ENCODE data around the gene FOXB2. TPM values are rescaled to one million over a fixed set of nuclear protein-coding genes. Genes with fewer than 3 reads are reported as not detected.

Gene FOXB2
- total RNA-seq, 2 experiments from 2014 or later, result not detected

GRCh38 chr9:77021922-77022782 is 2.7 kb downstream of the FOXB2 start:
- H2AFZ ChIP-seq (ENCODE audit: low read length), result no peak overlapping the region
- POLR2A ChIA-PET, result no interaction called here
- BruUV-seq (replicated peaks), result no TSS peak

GRCh38 chr9:77022783-77023440 is 3.5 kb downstream of the FOXB2 start:
- Histone ChIP-seq H4K20me1 (ENCODE audit: insufficient read depth, low read length) (no peaks in the 10 kb centered on the region), H3K4me3 (ENCODE audit: low read depth, low read length, poor library complexity, severe bottlenecking) (no peak overlapping the region), H2AFZ (ENCODE audit: low read length) (no peak overlapping the region), H3K4me2 (ENCODE audit: low read length) (no peak overlapping the region), H3K9me2 (ENCODE audit: insufficient read depth, low read length) (no peaks in the 10 kb centered on the region), H3K36me3 (ENCODE audit: insufficient read depth, low read length) (no peaks in the 10 kb centered on the region), H3K9me3 (ENCODE audit: low read length) (no peaks in the 10 kb centered on the region), H3K79me2 (ENCODE audit: insufficient read depth, low read depth, low read length) (no peaks in the 10 kb centered on the region), H3K4me1 (ENCODE audit: insufficient read depth, low read length, poor library complexity, severe bottlenecking) (no peaks in the 10 kb centered on the region), H3K27ac (ENCODE audit: low read depth, low read length, poor library complexity, severe bottlenecking) (no peak overlapping the region)
- TF ChIP-seq EZH2phosphoT487 (IDR thresholded peaks at IDR 0.05; ENCODE audit: borderline replicate concordance, low read depth, low read length) (no peak), CTCF (conservative IDR thresholded peaks at IDR 0.05; ENCODE audit: low read length) (no peak)
- POLR2A ChIA-PET, result no interaction called here
- no TSS peak for BruUV-seq (replicated peaks)
- CTCF ChIA-PET (ENCODE audit: unreplicated experiment), result no interaction called here
- DNase-seq (ENCODE audit: low spot score), result no peak
- intact Hi-C loops (cut with micrococcal nuclease; ENCODE audit: unreplicated experiment), result no loop called here

More at GRCh38 chr9:77021922-77022782, 2.7 kb downstream of the FOXB2 start:
- H3K36me3 ChIP-seq (ENCODE audit: insufficient read depth, low read length), result no peaks in the 10 kb centered on the region
- H3K79me2 ChIP-seq (ENCODE audit: insufficient read depth, low read depth, low read length), result no peaks in the 10 kb centered on the region
- CTCF ChIA-PET (ENCODE audit: unreplicated experiment), result no interaction called here
- no peak overlapping the region for H3K27ac ChIP-seq (ENCODE audit: low read depth, low read length, poor library complexity, severe bottlenecking)
- no peaks in the 10 kb centered on the region for H3K9me2 ChIP-seq (ENCODE audit: insufficient read depth, low read length)
- TF ChIP-seq CTCF (conservative IDR thresholded peaks at IDR 0.05; ENCODE audit: low read length), result no peak
- TF ChIP-seq EZH2phosphoT487 (IDR thresholded peaks at IDR 0.05; ENCODE audit: borderline replicate concordance, low read depth, low read length), result no peak
- no peak overlapping the region for H3K4me2 ChIP-seq (ENCODE audit: low read length)
- H3K9me3 ChIP-seq (ENCODE audit: low read length), result no peaks in the 10 kb centered on the region
- H3K4me1 ChIP-seq (ENCODE audit: insufficient read depth, low read length, poor library complexity, severe bottlenecking), result no peaks in the 10 kb centered on the region
- intact Hi-C loops (cut with micrococcal nuclease; ENCODE audit: unreplicated experiment), result no loop called here
- no peak for DNase-seq (ENCODE audit: low spot score)
- no peak overlapping the region for H3K4me3 ChIP-seq (ENCODE audit: low read depth, low read length, poor library complexity, severe bottlenecking)
- H4K20me1 ChIP-seq (ENCODE audit: insufficient read depth, low read length), result no peaks in the 10 kb centered on the region

- H3K9me3 ChIP-seq (ENCODE audit: low read length), result no peaks in the 10 kb centered on the region
- ChIA-PET POLR2A (interaction anchor here (0.6 kb wide), 1 partner anchor 278 kb away, joined by 6 read pairs; no protein-coding TSS in a partner anchor), CTCF (ENCODE audit: unreplicated experiment) (no interaction called here)
- H4K20me1 ChIP-seq (ENCODE audit: insufficient read depth, low read length), result no peaks in the 10 kb centered on the region
- no peak for TF ChIP-seq CTCF (conservative IDR thresholded peaks at IDR 0.05; ENCODE audit: low read length)
- no peak for TF ChIP-seq EZH2phosphoT487 (IDR thresholded peaks at IDR 0.05; ENCODE audit: borderline replicate concordance, low read depth, low read length)
- no TSS peak for BruUV-seq (replicated peaks)
- no peak overlapping the region for H3K4me3 ChIP-seq (ENCODE audit: low read depth, low read length, poor library complexity, severe bottlenecking)
- H3K36me3 ChIP-seq (ENCODE audit: insufficient read depth, low read length), result no peaks in the 10 kb centered on the region
- DNase-seq (ENCODE audit: low spot score), result no peak
- H3K27ac ChIP-seq (ENCODE audit: low read depth, low read length, poor library complexity, severe bottlenecking), result no peak overlapping the region
- no peaks in the 10 kb centered on the region for H3K79me2 ChIP-seq (ENCODE audit: insufficient read depth, low read depth, low read length)
- H3K4me2 ChIP-seq (ENCODE audit: low read length), result no peak overlapping the region
- intact Hi-C loops (cut with micrococcal nuclease; ENCODE audit: unreplicated experiment), result no loop called here
- H2AFZ ChIP-seq (ENCODE audit: low read length), result no peak overlapping the region
- no peaks in the 10 kb centered on the region for H3K9me2 ChIP-seq (ENCODE audit: insufficient read depth, low read length)
- no peaks in the 10 kb centered on the region for H3K4me1 ChIP-seq (ENCODE audit: insufficient read depth, low read length, poor library complexity, severe bottlenecking)
Measured at GRCh38 chr9:77023726-77024125, 4.3 kb downstream of the FOXB2 start.
